Gastrocnemius medialis (tissue), 4 donors: ENCODE data around the gene NES. TPM values are rescaled to one million over a fixed set of nuclear protein-coding genes. Genes with fewer than 3 reads are reported as not detected.

Experiments
- ATAC-seq, 2 donors: fragments of 150-250 bp; one replicate each; pipeline ENCODE4 v1.9.1; 2016
- DNase-seq, 2 donors: peaks; one replicate each; pipeline ENCODE4 v3.0.0-alpha.2; 2019
- H3K27ac ChIP-seq, 4 donors: fragments of 200-600 bp; sonication (generic); 1 replicate in 1 of 4; 2 replicates in 3 of 4; pipeline ENCODE4 v1.5.1; 2016 to 2018; ENCODE audit warnings: mild to moderate bottlenecking in 2 of 4, moderate library complexity in 1 of 4
- H3K27me3 ChIP-seq, 3 donors: fragments of 200-600 bp; sonication (generic) in 2 of 3; 1 replicate in 1 of 3; 2 replicates in 2 of 3; pipeline versions ENCODE4 v1.5.1 to v1.6.0; 2016 to 2019; ENCODE audit warnings: mild to moderate bottlenecking in 1 of 3, moderate library complexity in 1 of 3
- H3K36me3 ChIP-seq, 2 donors: fragments of 200-600 bp; sonication (generic) in 1 of 2; one replicate each; pipeline ENCODE4 v1.5.1; 2017 to 2018
- H3K4me1 ChIP-seq, 2 donors: fragments of 200-600 bp; sonication (generic) in 1 of 2; one replicate each; pipeline ENCODE4 v1.5.1; 2016 to 2017; ENCODE audit warnings: mild to moderate bottlenecking in 2 of 2
- H3K4me3 ChIP-seq, 4 donors: fragments of 200-600 bp; sonication (generic) in 3 of 4; 1 replicate in 1 of 4; 2 replicates in 3 of 4; pipeline ENCODE4 v1.5.1; 2016 to 2019; ENCODE audit warnings: mild to moderate bottlenecking in 2 of 4
- H3K9me3 ChIP-seq, 3 donors: fragments of 200-600 bp; sonication (generic) in 2 of 3; 1 replicate in 1 of 3; 2 replicates in 2 of 3; pipeline ENCODE4 v1.5.1; 2016 to 2019
- POLR2A ChIP-seq, 2 donors: fragments of 450-650 bp; IDR thresholded peaks; one replicate each; pipeline ENCODE4 v1.6.1; 2017; ENCODE audit warnings: antibody characterized with exemption in 2 of 2, mild to moderate bottlenecking in 2 of 2, moderate library complexity in 2 of 2
- in situ Hi-C, 4 donors: fragments of 200-750 bp; cut with MboI; loops; one replicate each; pipeline versions ENCODE4 v1.15.0 to v1.8.0; 2017; ENCODE audit warnings: low sequenced_read_pairs in 4 of 4
- intact Hi-C: fragments of 100-400 bp; cut with DNase I; formaldehyde crosslinking; loops from one replicate; pipeline ENCODE4 v1.15.1; 2023; ENCODE audit warnings: low total_unique reads
- total RNA-seq, 4 donors: library from RNA; depleted of rRNA; stranded (reverse); fragments of >200 nt; gene quantifications; one replicate each; pipeline versions ENCODE4 v1.1.0 to v1.2.3, GENCODE V29; 2016
- TF ChIP-seq, protein P1 (sequence below), 5 experiments: fragments of 450-650 bp in 3 of 5; fragments of 200-600 bp in 2 of 5; sonication (generic) in 2 of 5; IDR thresholded peaks in 4 of 5; conservative IDR thresholded peaks in 1 of 5; 1 replicate in 4 of 5; 2 replicates in 1 of 5; pipeline ENCODE4 v1.5.1; 2016 to 2019; ENCODE audit warnings: antibody characterized with exemption in 5 of 5, mild to moderate bottlenecking in 3 of 5, moderate library complexity in 3 of 5

The NES gene
- total RNA-seq, 4 donors from 2014 or later: 13.7 to 60.9 (median 26.4) TPM

DNA sequence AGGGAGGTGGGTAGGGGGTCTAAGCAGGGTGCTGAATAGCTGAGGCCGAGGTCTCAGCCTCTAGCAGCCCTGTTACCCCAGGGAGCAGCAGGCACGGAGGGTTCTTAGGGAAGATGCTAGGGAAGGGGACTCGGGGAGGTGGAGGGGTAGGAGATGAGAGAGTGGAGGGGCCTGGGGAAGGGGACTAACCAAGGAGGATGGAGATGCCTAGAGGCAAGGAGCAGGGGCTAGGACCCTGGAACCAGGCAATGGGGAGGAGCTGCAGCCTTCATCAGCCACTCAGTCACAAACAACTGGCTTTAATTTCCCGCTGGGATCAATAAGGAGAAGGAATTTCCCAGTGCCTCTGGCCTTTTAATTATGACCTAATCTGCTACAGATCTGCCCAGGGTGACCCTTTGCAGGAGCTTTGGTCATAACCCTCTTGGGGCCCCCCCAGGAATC lies 31.0 kb upstream of the NES start:
- Histone ChIP-seq H3K36me3 (no peaks in the 10 kb centered on the region), H3K9me3 (no peaks in the 10 kb centered on the region), H3K4me1 (peaks cover 28% of the 10 kb centered on the region in 2 donors), H3K27me3 (peaks cover 27 to 33% (median 29%) of the 10 kb centered on the region in 3 donors), H3K27ac (no peak overlapping the region), H3K4me3 (no peak overlapping the region)
- intact Hi-C loops (no loop called here), in situ Hi-C loops (loop anchor here in 1 of 4 donors (25.0 kb wide), 1 partner anchor 154 kb away; the partner anchor contains the start of genes INSRR and NTRK1)
- no peak for ATAC-seq
- no peak for DNase-seq
- TF ChIP-seq, protein P1, sequence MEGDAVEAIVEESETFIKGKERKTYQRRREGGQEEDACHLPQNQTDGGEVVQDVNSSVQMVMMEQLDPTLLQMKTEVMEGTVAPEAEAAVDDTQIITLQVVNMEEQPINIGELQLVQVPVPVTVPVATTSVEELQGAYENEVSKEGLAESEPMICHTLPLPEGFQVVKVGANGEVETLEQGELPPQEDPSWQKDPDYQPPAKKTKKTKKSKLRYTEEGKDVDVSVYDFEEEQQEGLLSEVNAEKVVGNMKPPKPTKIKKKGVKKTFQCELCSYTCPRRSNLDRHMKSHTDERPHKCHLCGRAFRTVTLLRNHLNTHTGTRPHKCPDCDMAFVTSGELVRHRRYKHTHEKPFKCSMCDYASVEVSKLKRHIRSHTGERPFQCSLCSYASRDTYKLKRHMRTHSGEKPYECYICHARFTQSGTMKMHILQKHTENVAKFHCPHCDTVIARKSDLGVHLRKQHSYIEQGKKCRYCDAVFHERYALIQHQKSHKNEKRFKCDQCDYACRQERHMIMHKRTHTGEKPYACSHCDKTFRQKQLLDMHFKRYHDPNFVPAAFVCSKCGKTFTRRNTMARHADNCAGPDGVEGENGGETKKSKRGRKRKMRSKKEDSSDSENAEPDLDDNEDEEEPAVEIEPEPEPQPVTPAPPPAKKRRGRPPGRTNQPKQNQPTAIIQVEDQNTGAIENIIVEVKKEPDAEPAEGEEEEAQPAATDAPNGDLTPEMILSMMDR (IDR thresholded peaks at IDR 0.05 in 4 of 5, conservative IDR thresholded peaks at IDR 0.05 in 1 of 5): no peak
- no peak for TF ChIP-seq POLR2A (IDR thresholded peaks at IDR 0.05)

DNA sequence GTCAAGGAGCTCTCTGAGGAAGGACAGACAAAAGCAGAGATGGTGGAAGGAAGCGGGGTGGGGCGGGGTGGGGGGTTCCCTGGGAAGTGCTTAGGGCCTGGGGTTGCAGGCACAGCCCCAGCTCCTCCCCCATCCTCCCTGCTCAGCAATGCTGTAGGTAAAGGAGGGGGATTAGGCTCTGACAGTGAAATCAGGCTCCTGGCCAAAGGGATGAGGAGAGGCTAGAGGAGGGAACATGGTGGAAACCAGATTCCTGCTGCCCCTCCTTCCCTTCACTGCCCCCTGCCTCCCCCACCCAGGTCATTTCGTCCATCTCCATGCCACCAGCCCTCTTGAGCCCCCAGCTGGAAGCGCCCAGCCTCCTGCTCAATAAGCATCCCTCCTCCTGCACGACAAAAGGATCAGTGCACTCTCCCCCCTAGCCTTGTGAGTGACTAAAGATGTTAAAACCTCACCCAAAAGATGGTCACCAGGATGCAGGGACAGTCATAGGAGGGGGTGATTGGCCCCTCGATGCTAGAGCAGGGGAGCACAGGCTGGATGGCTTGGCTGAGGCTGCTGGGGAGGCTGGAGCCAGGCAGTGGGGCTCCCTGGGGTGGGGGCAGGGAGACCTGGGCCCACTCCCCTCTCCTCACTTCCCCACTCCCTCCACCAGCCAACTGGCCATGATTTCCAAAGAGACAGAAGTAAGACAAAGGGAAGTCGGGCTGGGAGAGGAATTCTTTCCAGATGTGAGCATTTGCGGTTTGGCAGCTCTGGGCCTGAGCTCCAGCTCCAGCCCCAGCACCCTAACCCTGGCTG lies 30.4 kb upstream of the NES start:
- DNase-seq (no peak), ATAC-seq (no peak)
- peaks cover 32 to 35% (median 33%) of the 10 kb centered on the region in 3 donors for H3K27me3 ChIP-seq
- TF ChIP-seq POLR2A (IDR thresholded peaks at IDR 0.05): no peak
- TF ChIP-seq, protein P1 (IDR thresholded peaks at IDR 0.05 in 4 of 5, conservative IDR thresholded peaks at IDR 0.05 in 1 of 5): no peak
- no peak overlapping the region for H3K27ac ChIP-seq
- no peaks in the 10 kb centered on the region for H3K36me3 ChIP-seq
- no peak overlapping the region for H3K4me3 ChIP-seq
- H3K9me3 ChIP-seq: no peaks in the 10 kb centered on the region
- peaks cover 28% of the 10 kb centered on the region in 2 donors for H3K4me1 ChIP-seq
- in situ Hi-C loops: loop anchor here in 1 of 4 donors (25.0 kb wide), 1 partner anchor 155 kb away; the partner anchor contains the start of genes INSRR and NTRK1
- intact Hi-C loops: no loop called here

DNA sequence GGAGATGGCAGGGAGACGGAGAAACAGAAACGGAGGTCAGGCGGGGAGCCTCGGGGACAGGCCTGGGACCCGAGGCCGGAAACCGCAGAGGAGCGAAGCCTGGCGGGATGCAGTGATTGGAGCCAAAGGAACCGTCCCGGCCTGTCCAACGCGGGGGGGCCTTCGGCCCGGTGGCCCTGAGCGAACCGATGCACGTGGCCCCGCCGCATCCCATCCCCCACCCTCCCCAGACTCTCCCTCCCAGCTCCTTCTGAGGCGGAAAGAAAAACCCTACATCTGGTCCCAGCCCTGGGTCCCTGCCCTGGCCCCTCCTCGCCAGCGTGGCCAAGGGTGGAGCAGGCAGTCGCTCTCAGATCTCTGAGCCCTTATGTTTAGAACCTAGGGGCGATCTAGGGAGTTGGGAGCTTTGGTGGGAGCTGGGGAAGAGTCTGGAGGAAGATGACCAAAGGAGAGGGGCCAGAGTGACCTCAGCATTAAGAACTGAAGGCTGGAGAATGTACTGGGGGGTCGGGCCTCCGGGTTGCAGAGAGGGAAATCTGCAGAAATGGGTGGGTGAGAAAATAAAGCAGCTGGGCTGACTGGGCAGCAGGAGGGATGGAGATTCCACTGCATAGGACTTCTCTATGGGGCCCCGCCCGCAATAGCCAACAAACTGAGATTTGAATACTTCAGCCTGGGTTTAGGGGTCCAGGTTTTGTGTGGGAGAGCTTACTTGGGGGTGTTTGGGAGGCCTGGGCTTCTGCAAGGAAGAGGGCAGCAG lies 29.6 kb upstream of the NES start:
- H3K9me3 ChIP-seq: no peaks in the 10 kb centered on the region
- H3K4me1 ChIP-seq: peaks cover 28% of the 10 kb centered on the region in 2 donors
- intact Hi-C loops (no loop called here), in situ Hi-C loops (loop anchor here in 1 of 4 donors (25.0 kb wide), 1 partner anchor 155 kb away; the partner anchor contains the start of genes INSRR and NTRK1)
- H3K27me3 ChIP-seq: peaks cover 35 to 38% (median 37%) of the 10 kb centered on the region in 3 donors
- H3K27ac ChIP-seq: peak overlapping the region; percentile 60 to 69 (median 65)
- peak overlapping the region; percentile 37 to 69 (median 50) for H3K4me3 ChIP-seq
- TF ChIP-seq, protein P1 (IDR thresholded peaks at IDR 0.05 in 4 of 5, conservative IDR thresholded peaks at IDR 0.05 in 1 of 5): no peak
- no peak for TF ChIP-seq POLR2A (IDR thresholded peaks at IDR 0.05)
- peak in 1 of 2 donors; percentile 51 for DNase-seq
- no peaks in the 10 kb centered on the region for H3K36me3 ChIP-seq
- peak; percentile 15 to 35 for ATAC-seq

DNA sequence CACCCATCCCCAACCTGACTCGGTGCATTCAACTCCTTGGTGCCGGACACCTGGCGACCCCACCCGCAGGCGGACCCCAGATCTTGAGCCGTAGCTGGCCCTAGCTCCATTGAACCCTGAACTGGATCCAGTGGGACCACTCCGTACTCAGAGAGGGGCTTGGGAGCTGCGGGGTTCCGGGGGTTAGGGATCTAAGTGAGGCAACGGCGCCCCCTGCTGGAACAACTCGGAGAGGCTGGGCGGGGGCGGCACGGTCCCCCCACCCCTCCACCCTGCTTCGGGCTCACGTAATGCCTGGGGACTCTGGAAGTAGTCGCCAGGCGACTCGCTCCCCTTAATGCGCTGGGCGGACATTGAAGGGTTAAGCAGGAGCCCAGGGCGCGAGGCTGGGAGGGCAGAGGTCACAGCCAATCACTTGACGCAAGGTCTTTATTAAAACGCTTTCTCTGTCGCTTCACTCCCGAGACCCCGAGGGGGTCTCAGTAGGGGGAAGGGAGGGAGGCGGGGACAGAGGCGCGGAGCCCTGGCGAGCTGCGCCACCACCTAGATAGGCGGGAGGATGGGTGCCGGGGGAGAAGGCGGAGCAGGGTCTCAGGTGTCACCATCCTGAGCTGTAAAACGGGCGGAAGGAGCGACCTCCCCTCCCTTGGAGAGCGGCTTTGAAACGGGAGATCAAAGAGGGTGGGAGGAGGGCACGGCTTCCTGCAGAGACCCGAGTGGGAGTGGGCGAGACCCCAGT lies 28.9 kb upstream of the NES start:
- TF ChIP-seq, protein P1 (IDR thresholded peaks at IDR 0.05 in 4 of 5, conservative IDR thresholded peaks at IDR 0.05 in 1 of 5): peak; percentile 66 to 90 (median 87)
- no peak for TF ChIP-seq POLR2A (IDR thresholded peaks at IDR 0.05)
- DNase-seq (peak in 1 of 2 donors; percentile 36), ATAC-seq (peak; percentile 33 to 49)
- in situ Hi-C loops (loop anchor here in 1 of 4 donors (25.0 kb wide), 1 partner anchor 156 kb away; the partner anchor contains the start of genes INSRR and NTRK1), intact Hi-C loops (loop anchor here (1.0 kb wide), 1 partner anchor 17 kb away; no protein-coding TSS in a partner anchor)
- H3K4me3 ChIP-seq: peak overlapping the region; percentile 37 to 69 (median 50)
- peaks cover 38 to 43% (median 40%) of the 10 kb centered on the region in 3 donors for H3K27me3 ChIP-seq
- peaks cover 28% of the 10 kb centered on the region in 2 donors for H3K4me1 ChIP-seq
- peak overlapping the region; percentile 60 to 69 (median 65) for H3K27ac ChIP-seq
- no peaks in the 10 kb centered on the region for H3K9me3 ChIP-seq
- no peaks in the 10 kb centered on the region for H3K36me3 ChIP-seq
